H1 (cell line): Measurements from ENCODE around the gene CBFA2T2.

Experiments used
- EP300 ChIP-seq, 2 experiments: IDR thresholded peaks; 1 replicate in 1 of 2; 2 replicates in 1 of 2; pipeline ENCODE4 v1.6.1; 2011 to 2012; ENCODE audit warnings: low read depth in 2 of 2, low read length in 2 of 2, mild to moderate bottlenecking in 2 of 2, borderline replicate concordance in 1 of 2, inconsistent platforms in 1 of 2, moderate library complexity in 1 of 2
- GABPA ChIP-seq: IDR thresholded peaks from 2 replicates; pipeline ENCODE4 v1.6.1; 2011; ENCODE audit warnings: mild to moderate bottlenecking, low read length, moderate library complexity, borderline replicate concordance; ENCODE audit not compliant: insufficient read depth
- JUN ChIP-seq: IDR thresholded peaks from 2 replicates; pipeline ENCODE4 v1.6.1; 2011; ENCODE audit warnings: low read depth, mild to moderate bottlenecking, improper control_type of control experiment, low read length

- TF ChIP-seq EP300 (IDR thresholded peaks at IDR 0.05; ENCODE audit: borderline replicate concordance in 1 of 2, low read depth in 2 of 2, low read length in 2 of 2) (no peak), GABPA (no peak), JUN (no peak)
Observed at GRCh38 chr20:33662172-33662571, 172.3 kb downstream of the CBFA2T2 start, which contains the start of gene C20orf144.
